GM23338 (cell line): ENCODE measurements around the gene ZNF709. TPM values are rescaled to one million over a fixed set of nuclear protein-coding genes. Genes with fewer than 3 reads are reported as not detected.
A peak's percentile ranks its signal among the peaks of the same experiment; 100 is the strongest.

Source experiments
- ATAC-seq: fragments of 200-7000 bp; cut with Tn5 transposase; 3 replicates; pipeline ENCODE4 v1.9.1; 2020
- DNase-seq: peaks from one replicate; pipeline ENCODE4 v3.0.0-alpha.2; 2015; ENCODE audit warnings: low spot score
- H2AFZ ChIP-seq: fragments of 200-600 bp; sonication (generic); 2 replicates; pipeline ENCODE4 v1.8.0; 2016; ENCODE audit warnings: antibody characterized with exemption, mild to moderate bottlenecking, moderate library complexity
- H3F3A ChIP-seq: fragments of 200-600 bp; sonication (generic); replicated peaks from 2 replicates; pipeline ENCODE4 v1.8.0; 2017; ENCODE audit warnings: antibody characterized with exemption, mixed run types, low read depth
- H3K27ac ChIP-seq: fragments of 200-600 bp; sonication (generic); 2 replicates; pipeline ENCODE4 v1.6.1; 2016; ENCODE audit warnings: low read depth
- H3K27me3 ChIP-seq: fragments of 200-600 bp; sonication (generic); 2 replicates; pipeline ENCODE4 v1.8.0; 2016; ENCODE audit warnings: mild to moderate bottlenecking, mixed run types, moderate library complexity; ENCODE audit not compliant: insufficient read depth
- H3K36me3 ChIP-seq: fragments of 200-600 bp; sonication (generic); 2 replicates; pipeline ENCODE4 v1.8.0; 2016; ENCODE audit warnings: mild to moderate bottlenecking; ENCODE audit not compliant: insufficient read depth
- H3K4me1 ChIP-seq: fragments of 200-600 bp; sonication (generic); 2 replicates; pipeline ENCODE4 v1.8.0; 2016; ENCODE audit warnings: mild to moderate bottlenecking, moderate library complexity; ENCODE audit not compliant: insufficient read depth
- H3K4me2 ChIP-seq: fragments of 200-600 bp; sonication (generic); 2 replicates; pipeline ENCODE4 v1.7.1; 2017; ENCODE audit warnings: mixed run types
- H3K4me3 ChIP-seq: fragments of 200-600 bp; sonication (generic); 2 replicates; pipeline ENCODE4 v1.6.1; 2016; ENCODE audit warnings: mixed run types
- H3K79me2 ChIP-seq: fragments of 200-600 bp; sonication (generic); replicated peaks from 2 replicates; pipeline ENCODE4 v1.8.0; 2017; ENCODE audit warnings: mild to moderate bottlenecking; ENCODE audit not compliant: insufficient read depth
- H3K9me2 ChIP-seq: fragments of 200-600 bp; sonication (generic); 2 replicates; pipeline ENCODE4 v1.8.0; 2017; ENCODE audit not compliant: insufficient read depth
- H4K20me1 ChIP-seq: fragments of 200-600 bp; sonication (generic); replicated peaks from 2 replicates; pipeline ENCODE4 v1.8.0; 2017; ENCODE audit warnings: mild to moderate bottlenecking; ENCODE audit not compliant: insufficient read depth
- H3K27ac Mint-ChIP-seq: 2 replicates; pipeline ENCODE4 v1.8.0; 2020; ENCODE audit warnings: inconsistent platforms, mild to moderate bottlenecking, moderate library complexity, mixed read lengths
- H3K27me3 Mint-ChIP-seq: 3 replicates; pipeline ENCODE4 v1.8.0; 2022; ENCODE audit warnings: low read depth, mild to moderate bottlenecking, moderate library complexity, mixed read lengths, inconsistent platforms; ENCODE audit not compliant: insufficient read depth, poor library complexity
- H3K36me3 Mint-ChIP-seq: 3 replicates; pipeline ENCODE4 v1.8.0; 2021; ENCODE audit warnings: low read depth, mild to moderate bottlenecking, inconsistent platforms, moderate library complexity, mixed read lengths
- H3K4me1 Mint-ChIP-seq: 3 replicates; pipeline ENCODE4 v1.8.0; 2020; ENCODE audit warnings: mild to moderate bottlenecking, inconsistent platforms, mixed read lengths
- H3K4me3 Mint-ChIP-seq: 3 replicates; pipeline ENCODE4 v1.8.0; 2021; ENCODE audit warnings: moderate library complexity, mild to moderate bottlenecking, inconsistent platforms, mixed read lengths
- H3K9me3 Mint-ChIP-seq: 3 replicates; pipeline ENCODE4 v1.8.0; 2020; ENCODE audit warnings: moderate library complexity, mild to moderate bottlenecking, inconsistent platforms, mixed read lengths
- CREB1 ChIP-seq: fragments of 250-450 bp; sonication (Bioruptor Pico); IDR thresholded peaks from 2 replicates; pipeline ENCODE4 v1.5.0; 2020; ENCODE audit warnings: low read depth, mild to moderate bottlenecking, moderate library complexity
- EZH2phosphoT487 ChIP-seq: fragments of 200-600 bp; sonication (generic); IDR thresholded peaks from one replicate; pipeline ENCODE4 v1.8.1; 2018; ENCODE audit warnings: antibody characterized with exemption; ENCODE audit not compliant: unreplicated experiment
- POLR2AphosphoS5 ChIP-seq: IDR thresholded peaks from 2 replicates; pipeline ENCODE4 v1.6.1; 2016; ENCODE audit warnings: antibody characterized with exemption, low read depth
- STAT1 ChIP-seq: IDR thresholded peaks from one replicate; pipeline ENCODE4 v1.6.1; 2016; ENCODE audit warnings: antibody characterized with exemption; ENCODE audit not compliant: unreplicated experiment
- ZNF114 ChIP-seq: fragments of 250-450 bp; sonication (Bioruptor Pico); IDR thresholded peaks from 2 replicates; pipeline ENCODE4 v1.5.0; 2020; ENCODE audit warnings: mild to moderate bottlenecking, moderate library complexity
- polyA plus RNA-seq: library from polyadenylated mRNA; unstranded; fragments of >200 nt; fragmentation: Nextera tagmentation; extraction: Ambion mirVana; gene quantifications from 2 replicates; pipeline ENCODE4 v1.2.1, GENCODE V29; 2016
- total RNA-seq: library from RNA; depleted of rRNA; stranded (reverse); fragments of >200 nt; shearing (Covaris generic); gene quantifications from 2 replicates; pipeline ENCODE4 v1.2.3, GENCODE V29; 2014
- TF ChIP-seq, protein P1 (sequence below): IDR thresholded peaks from 2 replicates; pipeline ENCODE4 v1.6.1; 2016; ENCODE audit warnings: antibody characterized with exemption
- TF ChIP-seq, protein P2 (sequence below): fragments of 250-450 bp; sonication (Bioruptor Pico); IDR thresholded peaks from 2 replicates; pipeline ENCODE4 v1.5.0; 2020; ENCODE audit warnings: mild to moderate bottlenecking, moderate library complexity
- TF ChIP-seq, protein P3 (sequence below), 2 experiments: fragments of 200-600 bp in 1 of 2; sonication (generic) in 1 of 2; conservative IDR thresholded peaks; 2 replicates each; pipeline versions ENCODE4 v1.5.1 to v1.6.1; 2016 to 2017; ENCODE audit warnings: antibody characterized with exemption in 2 of 2, low read depth in 2 of 2, mild to moderate bottlenecking in 2 of 2, moderate library complexity in 1 of 2

ZNF709 gene
- total and polyA plus RNA-seq, 2 experiments from 2014 or later: 0.94 to 1.8 TPM

DNA sequence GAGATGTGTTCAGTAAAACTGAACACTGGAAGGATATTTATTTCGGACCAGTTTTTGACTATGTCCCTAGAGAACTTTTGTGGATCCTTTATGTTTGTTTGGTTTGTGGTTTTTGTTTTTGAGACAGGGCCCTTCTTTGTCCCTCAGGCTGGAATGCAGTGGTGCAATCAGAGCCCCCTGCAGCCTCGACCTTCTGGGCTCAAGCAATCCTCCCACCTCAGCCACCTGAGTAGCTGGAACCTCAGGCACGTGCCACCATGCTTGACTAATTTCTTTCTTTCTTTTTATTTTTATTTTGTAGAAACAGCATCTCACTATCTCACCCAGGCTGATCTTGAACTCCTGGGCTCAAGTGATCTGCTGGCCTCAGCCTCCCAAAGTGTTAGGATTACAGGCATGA, 955 bp upstream of the ZNF709 start (continued):
- TF ChIP-seq STAT1 (no peak), ZNF114 (CRISPR knock-in tag) (no peak)
- TF ChIP-seq, protein P1, sequence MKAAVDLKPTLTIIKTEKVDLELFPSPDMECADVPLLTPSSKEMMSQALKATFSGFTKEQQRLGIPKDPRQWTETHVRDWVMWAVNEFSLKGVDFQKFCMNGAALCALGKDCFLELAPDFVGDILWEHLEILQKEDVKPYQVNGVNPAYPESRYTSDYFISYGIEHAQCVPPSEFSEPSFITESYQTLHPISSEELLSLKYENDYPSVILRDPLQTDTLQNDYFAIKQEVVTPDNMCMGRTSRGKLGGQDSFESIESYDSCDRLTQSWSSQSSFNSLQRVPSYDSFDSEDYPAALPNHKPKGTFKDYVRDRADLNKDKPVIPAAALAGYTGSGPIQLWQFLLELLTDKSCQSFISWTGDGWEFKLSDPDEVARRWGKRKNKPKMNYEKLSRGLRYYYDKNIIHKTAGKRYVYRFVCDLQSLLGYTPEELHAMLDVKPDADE: no peak

DNA sequence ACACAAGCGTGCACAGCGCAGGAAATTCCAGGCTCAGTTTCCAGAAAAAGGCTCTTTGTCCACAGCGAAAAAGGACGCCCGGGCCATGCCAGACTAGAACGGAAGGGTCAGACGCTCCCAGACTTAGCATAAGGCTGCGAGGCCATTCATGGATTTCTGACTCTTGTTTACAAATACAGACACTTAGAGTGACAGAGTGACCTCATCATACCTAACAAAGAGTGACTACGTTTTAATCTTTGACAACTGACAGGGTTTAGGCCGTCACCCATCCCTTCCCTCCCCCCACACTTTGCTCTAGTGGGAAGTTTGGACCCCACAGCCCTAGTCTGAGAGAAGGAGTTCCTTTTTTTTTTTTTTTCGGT, 418 bp upstream of the ZNF709 start:
- TF ChIP-seq, protein P2, sequence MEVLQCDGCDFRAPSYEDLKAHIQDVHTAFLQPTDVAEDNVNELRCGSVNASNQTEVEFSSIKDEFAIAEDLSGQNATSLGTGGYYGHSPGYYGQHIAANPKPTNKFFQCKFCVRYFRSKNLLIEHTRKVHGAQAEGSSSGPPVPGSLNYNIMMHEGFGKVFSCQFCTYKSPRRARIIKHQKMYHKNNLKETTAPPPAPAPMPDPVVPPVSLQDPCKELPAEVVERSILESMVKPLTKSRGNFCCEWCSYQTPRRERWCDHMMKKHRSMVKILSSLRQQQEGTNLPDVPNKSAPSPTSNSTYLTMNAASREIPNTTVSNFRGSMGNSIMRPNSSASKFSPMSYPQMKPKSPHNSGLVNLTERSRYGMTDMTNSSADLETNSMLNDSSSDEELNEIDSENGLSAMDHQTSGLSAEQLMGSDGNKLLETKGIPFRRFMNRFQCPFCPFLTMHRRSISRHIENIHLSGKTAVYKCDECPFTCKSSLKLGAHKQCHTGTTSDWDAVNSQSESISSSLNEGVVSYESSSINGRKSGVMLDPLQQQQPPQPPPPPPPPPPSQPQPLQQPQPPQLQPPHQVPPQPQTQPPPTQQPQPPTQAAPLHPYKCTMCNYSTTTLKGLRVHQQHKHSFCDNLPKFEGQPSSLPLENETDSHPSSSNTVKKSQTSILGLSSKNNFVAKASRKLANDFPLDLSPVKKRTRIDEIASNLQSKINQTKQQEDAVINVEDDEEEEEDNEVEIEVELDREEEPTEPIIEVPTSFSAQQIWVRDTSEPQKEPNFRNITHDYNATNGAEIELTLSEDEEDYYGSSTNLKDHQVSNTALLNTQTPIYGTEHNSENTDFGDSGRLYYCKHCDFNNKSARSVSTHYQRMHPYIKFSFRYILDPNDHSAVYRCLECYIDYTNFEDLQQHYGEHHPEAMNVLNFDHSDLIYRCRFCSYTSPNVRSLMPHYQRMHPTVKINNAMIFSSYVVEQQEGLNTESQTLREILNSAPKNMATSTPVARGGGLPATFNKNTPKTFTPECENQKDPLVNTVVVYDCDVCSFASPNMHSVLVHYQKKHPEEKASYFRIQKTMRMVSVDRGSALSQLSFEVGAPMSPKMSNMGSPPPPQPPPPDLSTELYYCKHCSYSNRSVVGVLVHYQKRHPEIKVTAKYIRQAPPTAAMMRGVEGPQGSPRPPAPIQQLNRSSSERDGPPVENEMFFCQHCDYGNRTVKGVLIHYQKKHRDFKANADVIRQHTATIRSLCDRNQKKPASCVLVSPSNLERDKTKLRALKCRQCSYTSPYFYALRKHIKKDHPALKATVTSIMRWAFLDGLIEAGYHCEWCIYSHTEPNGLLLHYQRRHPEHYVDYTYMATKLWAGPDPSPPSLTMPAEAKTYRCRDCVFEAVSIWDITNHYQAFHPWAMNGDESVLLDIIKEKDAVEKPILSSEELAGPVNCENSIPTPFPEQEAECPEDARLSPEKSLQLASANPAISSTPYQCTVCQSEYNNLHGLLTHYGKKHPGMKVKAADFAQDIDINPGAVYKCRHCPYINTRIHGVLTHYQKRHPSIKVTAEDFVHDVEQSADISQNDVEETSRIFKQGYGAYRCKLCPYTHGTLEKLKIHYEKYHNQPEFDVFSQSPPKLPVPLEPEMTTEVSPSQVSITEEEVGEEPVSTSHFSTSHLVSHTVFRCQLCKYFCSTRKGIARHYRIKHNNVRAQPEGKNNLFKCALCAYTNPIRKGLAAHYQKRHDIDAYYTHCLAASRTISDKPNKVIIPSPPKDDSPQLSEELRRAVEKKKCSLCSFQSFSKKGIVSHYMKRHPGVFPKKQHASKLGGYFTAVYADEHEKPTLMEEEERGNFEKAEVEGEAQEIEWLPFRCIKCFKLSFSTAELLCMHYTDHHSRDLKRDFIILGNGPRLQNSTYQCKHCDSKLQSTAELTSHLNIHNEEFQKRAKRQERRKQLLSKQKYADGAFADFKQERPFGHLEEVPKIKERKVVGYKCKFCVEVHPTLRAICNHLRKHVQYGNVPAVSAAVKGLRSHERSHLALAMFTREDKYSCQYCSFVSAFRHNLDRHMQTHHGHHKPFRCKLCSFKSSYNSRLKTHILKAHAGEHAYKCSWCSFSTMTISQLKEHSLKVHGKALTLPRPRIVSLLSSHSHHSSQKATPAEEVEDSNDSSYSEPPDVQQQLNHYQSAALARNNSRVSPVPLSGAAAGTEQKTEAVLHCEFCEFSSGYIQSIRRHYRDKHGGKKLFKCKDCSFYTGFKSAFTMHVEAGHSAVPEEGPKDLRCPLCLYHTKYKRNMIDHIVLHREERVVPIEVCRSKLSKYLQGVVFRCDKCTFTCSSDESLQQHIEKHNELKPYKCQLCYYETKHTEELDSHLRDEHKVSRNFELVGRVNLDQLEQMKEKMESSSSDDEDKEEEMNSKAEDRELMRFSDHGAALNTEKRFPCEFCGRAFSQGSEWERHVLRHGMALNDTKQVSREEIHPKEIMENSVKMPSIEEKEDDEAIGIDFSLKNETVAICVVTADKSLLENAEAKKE (CRISPR knock-in tag): no peak
- TF ChIP-seq, protein P1: no peak
- no peak for TF ChIP-seq EZH2phosphoT487
- no peak for TF ChIP-seq POLR2AphosphoS5
- TF ChIP-seq, protein P3, sequence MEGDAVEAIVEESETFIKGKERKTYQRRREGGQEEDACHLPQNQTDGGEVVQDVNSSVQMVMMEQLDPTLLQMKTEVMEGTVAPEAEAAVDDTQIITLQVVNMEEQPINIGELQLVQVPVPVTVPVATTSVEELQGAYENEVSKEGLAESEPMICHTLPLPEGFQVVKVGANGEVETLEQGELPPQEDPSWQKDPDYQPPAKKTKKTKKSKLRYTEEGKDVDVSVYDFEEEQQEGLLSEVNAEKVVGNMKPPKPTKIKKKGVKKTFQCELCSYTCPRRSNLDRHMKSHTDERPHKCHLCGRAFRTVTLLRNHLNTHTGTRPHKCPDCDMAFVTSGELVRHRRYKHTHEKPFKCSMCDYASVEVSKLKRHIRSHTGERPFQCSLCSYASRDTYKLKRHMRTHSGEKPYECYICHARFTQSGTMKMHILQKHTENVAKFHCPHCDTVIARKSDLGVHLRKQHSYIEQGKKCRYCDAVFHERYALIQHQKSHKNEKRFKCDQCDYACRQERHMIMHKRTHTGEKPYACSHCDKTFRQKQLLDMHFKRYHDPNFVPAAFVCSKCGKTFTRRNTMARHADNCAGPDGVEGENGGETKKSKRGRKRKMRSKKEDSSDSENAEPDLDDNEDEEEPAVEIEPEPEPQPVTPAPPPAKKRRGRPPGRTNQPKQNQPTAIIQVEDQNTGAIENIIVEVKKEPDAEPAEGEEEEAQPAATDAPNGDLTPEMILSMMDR (conservative IDR thresholded peaks at IDR 0.05; ENCODE audit: low read depth in 2 of 2): no peak
- no peak for TF ChIP-seq CREB1 (CRISPR knock-in tag)
- peaks cover 17% of the 10 kb centered on the region for H3K27me3 ChIP-seq
- H3K27ac ChIP-seq: no peak overlapping the region
- H2AFZ ChIP-seq: peak overlapping the region; percentile 85
- H3K27me3 Mint-ChIP-seq: peaks cover 3% of the 10 kb centered on the region
- peaks cover 8% of the 10 kb centered on the region; the same call in 1 of the 2 replicates for H4K20me1 ChIP-seq
- no peaks in the 10 kb centered on the region; the same call in 2 of the 3 replicates for H3K36me3 Mint-ChIP-seq
- peak overlapping the region; percentile 89 for H3K27ac Mint-ChIP-seq
- H3K9me2 ChIP-seq: no peaks in the 10 kb centered on the region
- H3K79me2 ChIP-seq: 0 out of 2 replicates have a peak, but pooled peaks cover 3% of the 10 kb centered on the region
- ATAC-seq (peak; percentile 51), DNase-seq (no peak)
- peaks cover 4% of the 10 kb centered on the region; the same call in 2 of the 3 replicates for H3K9me3 Mint-ChIP-seq
- H3F3A ChIP-seq: no peaks in the 10 kb centered on the region
- peak overlapping the region; percentile 89 for H3K4me3 Mint-ChIP-seq
- H3K4me2 ChIP-seq: peak overlapping the region; percentile 83
- H3K4me3 ChIP-seq: peak overlapping the region; percentile 58
- H3K36me3 ChIP-seq: no peaks in the 10 kb centered on the region
- peaks cover 13% of the 10 kb centered on the region; the same call in 1 of the 2 replicates for H3K4me1 ChIP-seq
- H3K4me1 Mint-ChIP-seq: peaks cover 10% of the 10 kb centered on the region; the same call in 2 of the 3 replicates
